Stimulated activated CD4-positive, alpha-beta T cell treated with anti-CD3 and anti-CD28 coated beads, Interleukin-12 subunit alpha, Interleukin-12 subunit beta, amount 100 ng/mL, for 4 hours (primary cell): ENCODE data around the gene KLHL21.
"Not testable (repeated sequence)": the region's sequence is repeated elsewhere in the genome, so short reads cannot be mapped to it uniquely, and the experiment has no call there.

Experiments used
- DNase-seq: peaks from one replicate; pipeline ENCODE4 v3.0.0-alpha.2; 2020

Gene KLHL21

DNA sequence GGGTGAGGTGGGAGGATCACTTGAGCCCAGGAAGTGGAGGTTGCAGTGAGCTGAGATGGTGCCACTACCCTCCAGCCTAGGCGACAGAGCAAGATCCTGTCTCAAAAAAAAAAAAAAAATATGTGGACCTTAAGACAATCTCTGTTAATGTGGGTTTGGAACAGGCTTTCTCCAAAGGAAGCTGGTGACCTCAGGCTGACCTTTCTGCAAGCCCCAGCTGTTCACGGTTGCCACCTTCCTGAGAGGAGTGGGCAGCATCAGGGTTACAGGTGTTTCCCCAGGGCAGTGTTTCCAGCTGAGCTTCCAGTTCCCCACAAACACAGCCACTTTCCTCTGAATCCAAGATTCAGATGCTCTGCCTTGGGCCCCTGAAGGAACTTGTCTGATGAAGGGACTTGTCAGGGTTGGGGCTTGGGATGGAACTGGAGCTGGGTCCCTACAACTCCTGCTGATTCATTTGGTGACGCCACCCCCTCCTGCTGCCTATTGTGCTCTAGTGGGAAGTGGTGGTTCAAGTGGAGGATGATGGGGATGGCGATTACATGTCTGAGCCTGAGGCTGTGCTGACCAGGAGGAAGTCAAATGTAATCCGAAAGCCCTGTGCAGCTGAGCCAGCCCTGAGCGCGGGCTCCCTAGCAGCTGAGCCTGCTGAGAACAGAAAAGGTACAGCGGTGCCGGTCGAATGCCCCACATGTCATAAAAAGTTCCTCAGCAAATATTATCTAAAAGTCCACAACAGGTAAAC, 20.9 kb downstream of the KLHL21 start:
- DNase-seq = no peak

DNA sequence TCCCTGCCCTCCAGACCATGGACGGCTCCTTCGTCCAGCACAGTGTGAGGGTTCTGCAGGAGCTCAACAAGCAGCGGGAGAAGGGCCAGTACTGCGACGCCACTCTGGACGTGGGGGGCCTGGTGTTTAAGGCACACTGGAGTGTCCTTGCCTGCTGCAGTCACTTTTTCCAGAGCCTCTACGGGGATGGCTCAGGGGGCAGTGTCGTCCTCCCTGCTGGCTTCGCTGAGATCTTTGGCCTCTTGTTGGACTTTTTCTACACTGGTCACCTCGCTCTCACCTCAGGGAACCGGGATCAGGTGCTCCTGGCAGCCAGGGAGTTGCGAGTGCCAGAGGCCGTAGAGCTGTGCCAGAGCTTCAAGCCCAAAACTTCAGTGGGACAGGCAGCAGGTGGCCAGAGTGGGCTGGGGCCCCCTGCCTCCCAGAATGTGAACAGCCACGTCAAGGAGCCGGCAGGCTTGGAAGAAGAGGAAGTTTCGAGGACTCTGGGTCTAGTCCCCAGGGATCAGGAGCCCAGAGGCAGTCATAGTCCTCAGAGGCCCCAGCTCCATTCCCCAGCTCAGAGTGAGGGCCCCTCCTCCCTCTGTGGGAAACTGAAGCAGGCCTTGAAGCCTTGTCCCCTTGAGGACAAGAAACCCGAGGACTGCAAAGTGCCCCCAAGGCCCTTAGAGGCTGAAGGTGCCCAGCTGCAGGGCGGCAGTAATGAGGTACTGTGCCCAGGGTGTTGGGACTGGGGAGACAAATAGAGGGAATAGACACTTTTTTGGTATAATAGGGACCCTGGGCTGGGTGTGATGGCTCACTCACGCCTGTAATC, 21.9 kb downstream of the KLHL21 start:
- no peak for DNase-seq

GRCh38 chr1:6580119-6580592, 22.5 kb downstream of the KLHL21 start:
- no peak for DNase-seq

GRCh38 chr1:6579374-6580118, 23.1 kb downstream of the KLHL21 start, which contains the start of gene ZBTB48:
Gene ZBTB48 (plus strand): TSS chr1:6579994. CDS start chr1:6580610, 616 bp downstream.
- peak; percentile 97 for DNase-seq

DNA sequence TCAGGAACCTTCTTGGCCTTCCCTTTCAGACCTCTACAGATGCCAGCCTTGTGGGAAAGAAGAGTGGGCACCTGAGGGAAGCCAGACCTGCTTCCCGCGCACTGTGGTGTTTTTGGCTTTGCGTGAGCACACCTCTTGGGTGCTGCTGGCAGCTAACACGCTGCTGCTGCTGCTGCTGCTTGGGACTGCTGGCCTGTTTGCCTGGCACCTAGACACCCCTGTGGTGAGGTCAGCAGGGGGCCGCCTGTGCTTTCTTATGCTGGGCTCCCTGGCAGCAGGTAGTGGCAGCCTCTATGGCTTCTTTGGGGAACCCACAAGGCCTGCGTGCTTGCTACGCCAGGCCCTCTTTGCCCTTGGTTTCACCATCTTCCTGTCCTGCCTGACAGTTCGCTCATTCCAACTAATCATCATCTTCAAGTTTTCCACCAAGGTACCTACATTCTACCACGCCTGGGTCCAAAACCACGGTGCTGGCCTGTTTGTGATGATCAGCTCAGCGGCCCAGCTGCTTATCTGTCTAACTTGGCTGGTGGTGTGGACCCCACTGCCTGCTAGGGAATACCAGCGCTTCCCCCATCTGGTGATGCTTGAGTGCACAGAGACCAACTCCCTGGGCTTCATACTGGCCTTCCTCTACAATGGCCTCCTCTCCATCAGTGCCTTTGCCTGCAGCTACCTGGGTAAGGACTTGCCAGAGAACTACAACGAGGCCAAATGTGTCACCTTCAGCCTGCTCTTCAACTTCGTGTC, 23.9 kb downstream of the KLHL21 start:
- no peak for DNase-seq

DNA sequence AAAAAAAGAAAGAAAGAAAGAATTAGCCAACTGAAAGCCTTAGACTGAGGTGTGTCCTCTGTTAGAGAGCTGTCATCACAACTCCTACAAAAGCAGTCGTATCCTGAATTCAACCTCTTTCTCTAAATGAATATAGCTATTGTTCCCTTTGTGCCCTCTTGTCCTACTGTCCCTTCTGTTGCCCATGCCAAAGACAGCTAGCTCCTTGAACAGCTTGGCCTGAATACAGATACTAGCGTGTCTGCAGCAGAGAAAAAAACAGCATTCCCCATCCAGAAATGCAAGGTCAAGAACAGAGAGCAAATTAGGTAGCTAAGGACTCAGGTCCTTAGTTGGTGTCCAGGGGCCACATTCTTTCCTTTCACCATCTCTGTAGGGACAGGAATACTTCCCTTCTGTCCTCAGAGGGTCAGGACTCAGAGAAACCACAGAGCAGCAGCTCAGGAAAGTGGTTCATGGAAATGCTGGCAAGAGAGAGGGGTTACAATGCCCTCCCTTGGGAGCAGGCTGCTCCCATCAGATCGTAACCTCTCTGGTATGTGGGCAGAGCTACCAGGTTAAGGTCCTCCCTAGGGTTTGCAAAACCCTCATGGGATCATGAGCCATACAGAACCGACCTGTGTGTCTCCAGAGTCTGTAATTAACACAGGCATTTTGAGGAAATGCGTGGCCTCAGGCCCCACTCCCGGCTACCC, 24.7 kb downstream of the KLHL21 start:
- DNase-seq = no peak

- no peak for DNase-seq
Observed at GRCh38 chr1:6574818-6575217, 27.9 kb downstream of the KLHL21 start.

- no peak for DNase-seq
Observed at GRCh38 chr1:6574025-6574620, 28.5 kb downstream of the KLHL21 start.

GRCh38 chr1:6572653-6573383, 29.9 kb downstream of the KLHL21 start:
- no peak for DNase-seq

- no peak for DNase-seq
Observed at GRCh38 chr1:6570987-6571386, 31.7 kb downstream of the KLHL21 start.

DNA sequence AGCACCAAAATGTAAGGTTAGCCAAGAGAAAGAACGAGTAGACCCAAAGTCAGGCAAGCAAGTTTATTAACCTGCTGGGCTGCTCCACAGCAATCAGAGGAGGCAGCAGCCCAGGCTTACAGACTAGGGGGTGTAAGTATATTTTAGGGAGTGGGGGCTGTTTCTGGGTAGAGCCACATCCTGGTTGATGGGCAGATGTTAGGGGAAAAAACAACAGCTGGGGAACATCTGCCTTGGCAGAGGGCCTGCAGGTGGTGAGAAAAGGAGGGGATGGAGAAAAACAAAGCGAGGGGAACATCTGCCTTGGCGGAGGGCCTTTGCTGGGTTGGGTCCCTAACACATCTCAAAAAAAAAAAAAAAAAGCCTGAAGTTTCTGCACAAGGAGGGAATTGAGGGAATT, 32.6 kb downstream of the KLHL21 start:
- no peak for DNase-seq

DNA sequence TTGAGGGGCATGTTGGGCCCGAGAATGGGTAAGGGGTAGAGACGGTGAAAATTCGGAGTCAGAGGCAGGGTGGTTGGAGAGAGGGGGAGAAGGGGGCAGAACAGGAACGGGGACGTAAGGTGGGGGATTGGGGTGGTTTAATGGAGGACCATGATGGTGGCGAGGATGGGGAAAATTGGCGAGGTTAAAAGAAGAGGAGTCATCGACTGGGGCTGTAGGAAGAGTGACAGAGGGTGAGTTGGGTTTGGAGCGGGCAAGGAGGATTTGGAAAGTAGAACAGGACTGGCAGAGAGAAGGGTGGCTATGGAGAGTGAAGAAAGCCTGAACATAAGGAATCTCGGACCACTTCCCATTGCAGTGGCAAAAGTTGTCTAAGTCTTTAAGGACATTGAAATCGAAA, 33.6 kb downstream of the KLHL21 start:
- no peak for DNase-seq

DNA sequence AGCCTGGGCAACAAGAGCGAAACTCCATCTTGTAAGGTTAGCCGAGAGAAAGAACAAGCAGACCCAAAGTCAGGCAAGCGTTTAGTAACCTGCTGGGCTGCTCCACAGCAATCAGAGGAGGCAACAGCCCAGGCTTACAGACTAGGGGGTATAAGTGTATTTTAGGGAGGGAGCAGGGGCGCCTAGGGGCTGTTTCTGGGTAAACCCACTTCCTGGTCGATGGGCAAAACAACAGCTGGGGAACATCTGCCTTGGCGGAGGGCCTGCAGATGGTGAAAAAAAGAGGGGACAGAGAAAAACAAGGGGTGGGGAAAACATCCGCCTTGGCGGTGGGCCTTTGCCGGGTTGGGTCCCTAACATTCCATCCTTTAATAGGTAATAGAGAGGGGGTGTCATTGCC, 42.4 kb downstream of the KLHL21 start:
- no peak for DNase-seq

- DNase-seq = not testable (repeated sequence)
Observed at GRCh38 chr1:6559161-6559560, 43.5 kb downstream of the KLHL21 start.

GRCh38 chr1:6557597-6557996, 45.1 kb downstream of the KLHL21 start:
- DNase-seq = no peak

- DNase-seq = no peak
Observed at GRCh38 chr1:6554907-6555778, 47.5 kb downstream of the KLHL21 start, which contains the start of gene TAS1R1. Gene TAS1R1 (plus strand): TSS chr1:6555307. CDS start chr1:6555374, 67 bp downstream.

DNA sequence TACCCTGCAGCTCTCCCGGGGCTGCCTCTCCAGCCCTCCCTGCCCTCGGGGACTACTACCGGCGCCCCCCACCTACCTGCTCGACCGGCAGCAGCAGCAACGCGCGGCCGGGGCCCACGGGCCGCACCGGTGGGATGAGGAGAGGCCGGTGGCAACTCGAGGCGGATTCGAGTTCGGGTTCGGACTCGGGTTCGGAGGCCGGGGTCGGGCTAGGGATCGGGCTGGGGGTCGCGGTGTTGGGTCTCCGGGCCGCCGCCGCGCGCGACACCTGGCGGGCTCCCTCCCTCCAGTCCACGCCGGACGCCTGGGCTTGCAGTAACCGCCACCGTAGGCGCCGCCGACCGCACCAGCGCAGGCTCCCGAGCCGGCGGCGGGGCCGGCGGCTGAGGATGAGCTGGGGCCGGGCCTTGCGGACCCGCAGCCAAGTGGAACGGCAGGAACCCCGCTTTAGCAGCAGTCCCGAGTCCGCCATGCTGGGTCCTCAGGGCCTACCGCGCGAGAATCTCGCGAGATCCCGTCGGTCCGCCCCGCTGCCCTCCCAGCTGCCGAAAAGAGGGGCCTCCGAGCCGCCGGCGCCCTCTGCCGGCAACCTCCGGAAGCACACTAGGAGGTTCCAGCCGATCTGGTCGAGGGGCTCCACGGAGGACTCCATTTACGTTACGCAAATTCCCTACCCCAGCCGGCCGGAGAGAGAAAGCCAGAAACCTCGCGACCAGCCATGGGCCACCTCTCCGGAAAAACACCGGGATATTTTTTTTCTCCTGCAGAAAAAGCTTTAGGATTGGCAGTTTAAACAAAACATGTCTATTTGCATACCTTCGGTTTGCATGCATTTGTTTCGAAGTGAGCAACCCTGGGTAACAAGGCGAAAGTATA, 48.4 kb downstream of the KLHL21 start, which contains the start of gene NOL9:
TSS of gene NOL9 (minus strand) at position 483 of the 876 bp plus-strand sequence. CDS start at position 472, 11 bp downstream.
- DNase-seq = peak; percentile 93

DNA sequence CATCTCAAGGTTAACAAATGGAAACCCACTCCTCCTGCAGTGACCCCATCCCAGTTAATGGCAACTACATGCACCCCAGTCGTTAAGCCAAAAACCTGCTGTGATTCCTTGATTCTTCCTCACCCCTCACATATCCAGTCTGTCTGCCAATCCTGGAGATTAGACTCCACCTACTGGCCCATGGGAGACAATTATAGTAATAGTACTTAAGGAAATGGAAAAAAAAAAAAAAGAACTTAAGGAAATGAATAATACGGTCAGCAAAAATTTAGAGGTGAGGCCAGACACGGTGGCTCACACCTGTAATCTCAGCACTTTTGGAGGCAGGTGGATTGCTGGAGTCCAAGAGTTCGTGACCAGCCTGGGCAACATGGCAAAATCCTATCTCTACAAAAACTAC, 55.4 kb downstream of the KLHL21 start:
- no peak for DNase-seq
